A673 (cell line): ENCODE data around the gene ALKBH3. TPM values are rescaled to one million over a fixed set of nuclear protein-coding genes. Genes with fewer than 3 reads are reported as not detected.

Experiments
- BruUV-seq: library from RNA; stranded (reverse); fragments of 400-500 nt; replicated peaks from 2 replicates; lab custom pipeline; 2021; lab: Mats Ljungman, UMichigan
- CTCF ChIA-PET: fragments of 300-600 bp; sonication (Branson Sonifier 250); formaldehyde crosslinking; loops from one replicate; lab custom pipeline; 2022; ENCODE audit warnings: antibody characterized with exemption; lab: Charles Lee
- POLR2A ChIA-PET: fragments of 300-600 bp; sonication (Branson Sonifier 250); formaldehyde crosslinking; loops from one replicate; lab custom pipeline; 2022; ENCODE audit warnings: antibody characterized with exemption; ENCODE audit not compliant: low non-redundant PET; lab: Charles Lee
- DNase-seq: peaks from one replicate; pipeline ENCODE4 v3.0.0-alpha.2; 2015; ENCODE audit warnings: low spot score
- H3K27ac ChIP-seq: fragments of 200-600 bp; sonication (generic); 2 replicates; pipeline ENCODE4 v1.5.1; 2016; ENCODE audit warnings: mixed run types, low read depth, mild to moderate bottlenecking, mixed read lengths, antibody characterized with exemption, low read length; ENCODE audit not compliant: poor library complexity, severe bottlenecking
- H3K27me3 ChIP-seq: fragments of 200-600 bp; sonication (generic); replicated peaks from 2 replicates; pipeline ENCODE4 v1.6.1; 2017; ENCODE audit warnings: mixed run types, low read depth, mild to moderate bottlenecking, mixed read lengths, antibody characterized with exemption, low read length; ENCODE audit not compliant: insufficient read depth, poor library complexity
- H3K36me3 ChIP-seq: fragments of 200-600 bp; sonication (generic); 2 replicates; pipeline ENCODE4 v1.6.1; 2016; ENCODE audit warnings: mixed run types, mild to moderate bottlenecking, mixed read lengths, antibody characterized with exemption, low read length; ENCODE audit not compliant: insufficient read depth, poor library complexity, severe bottlenecking
- H3K4me1 ChIP-seq: fragments of 200-600 bp; sonication (generic); 2 replicates; pipeline ENCODE4 v1.6.1; 2017; ENCODE audit warnings: mixed run types, mild to moderate bottlenecking, mixed read lengths, antibody characterized with exemption, low read length; ENCODE audit not compliant: insufficient read depth, poor library complexity, severe bottlenecking
- H3K4me3 ChIP-seq: fragments of 200-600 bp; sonication (generic); 2 replicates; pipeline ENCODE4 v1.5.1; 2016; ENCODE audit warnings: low read depth, mixed run types, mild to moderate bottlenecking, mixed read lengths, low read length; ENCODE audit not compliant: poor library complexity, severe bottlenecking
- H3K9me3 ChIP-seq: fragments of 200-600 bp; sonication (generic); 2 replicates; pipeline ENCODE4 v1.6.1; 2016; ENCODE audit warnings: mixed run types, low read depth, mild to moderate bottlenecking, mixed read lengths, antibody characterized with exemption, low read length; ENCODE audit not compliant: poor library complexity, severe bottlenecking
- CTCF ChIP-seq: fragments of 300-800, 200-600 bp; sonication (generic); conservative IDR thresholded peaks from 2 replicates; pipeline ENCODE4 v1.5.1; 2017; ENCODE audit warnings: low read depth, mild to moderate bottlenecking, antibody characterized with exemption, low read length, moderate library complexity, mixed read lengths
- EZH2 ChIP-seq: fragments of 200-600 bp; sonication (generic); IDR thresholded peaks from 2 replicates; pipeline ENCODE4 v1.6.1; 2017; ENCODE audit warnings: borderline replicate concordance, low read depth, mild to moderate bottlenecking, mixed read lengths, antibody characterized with exemption, low read length; ENCODE audit not compliant: poor library complexity, severe bottlenecking
- intact Hi-C: fragments of 100-400 bp; cut with micrococcal nuclease; formaldehyde crosslinking; loops from one replicate; pipeline ENCODE4 v1.10.0; 2022; ENCODE audit not compliant: unreplicated experiment
- total RNA-seq: library from RNA; stranded (reverse); gene quantifications from 2 replicates; pipeline ENCODE4 v1.2.3, GENCODE V29; 2021

ALKBH3 gene
- total RNA-seq, 1 experiment from 2014 or later = 96.6 TPM

DNA sequence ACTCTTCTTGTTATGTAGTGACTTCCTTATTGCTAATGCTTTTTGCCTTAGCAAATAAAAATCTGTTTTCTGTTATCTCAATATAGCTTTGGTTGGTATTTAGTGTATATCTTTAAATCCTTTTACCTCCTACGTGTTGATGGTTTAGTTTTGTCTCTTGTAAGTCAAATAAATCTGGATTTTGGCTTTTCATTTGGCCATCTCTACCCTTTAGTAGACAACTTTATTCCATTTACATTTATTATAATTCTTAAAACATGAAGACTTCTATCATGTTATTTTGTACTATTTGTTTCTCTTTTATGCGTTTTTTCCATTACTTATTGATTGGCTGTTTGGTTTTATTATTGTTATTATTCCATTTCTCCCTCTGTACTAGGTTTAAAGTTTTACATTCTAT is 19.5 kb upstream of the ALKBH3 start:
- CTCF ChIA-PET = no interaction called here
- H3K27me3 ChIP-seq = no peaks in the 10 kb centered on the region
- peaks cover 10% of the 10 kb centered on the region for H3K36me3 ChIP-seq
- DNase-seq = no peak
- H3K9me3 ChIP-seq = peaks cover 6% of the 10 kb centered on the region
- H3K27ac ChIP-seq = no peak overlapping the region
- TF ChIP-seq EZH2 = no peak
- no peak for TF ChIP-seq CTCF
- BruUV-seq = no TSS peak
- intact Hi-C loops = no loop called here
- no peaks in the 10 kb centered on the region for H3K4me1 ChIP-seq
- POLR2A ChIA-PET = no interaction called here
- H3K4me3 ChIP-seq = no peak overlapping the region

DNA sequence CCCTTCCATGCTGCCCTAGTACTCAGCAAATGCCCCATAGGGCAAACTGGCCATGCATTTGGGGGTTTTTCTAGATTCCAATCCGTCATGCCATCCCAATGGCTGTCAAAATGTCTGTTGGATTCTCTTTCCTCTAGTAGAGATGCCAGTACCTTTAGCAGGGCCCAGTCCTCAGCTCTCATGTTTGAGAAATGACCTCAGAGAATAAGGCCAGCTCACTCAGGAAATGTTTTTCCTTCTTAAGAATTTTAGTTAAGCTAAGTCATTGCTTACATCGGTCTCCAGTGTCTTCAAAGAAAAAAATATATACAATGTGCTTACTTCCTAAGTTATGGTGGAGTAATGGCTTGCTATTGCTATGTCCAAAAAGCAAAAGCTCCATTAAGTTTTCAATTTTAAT is 14.1 kb upstream of the ALKBH3 start:
- TF ChIP-seq CTCF = no peak
- TF ChIP-seq EZH2 = no peak
- intact Hi-C loops = no loop called here
- DNase-seq = no peak
- Histone ChIP-seq H3K4me1 (no peaks in the 10 kb centered on the region), H3K27me3 (peaks cover 9% of the 10 kb centered on the region), H3K4me3 (no peak overlapping the region), H3K27ac (no peak overlapping the region), H3K36me3 (no peaks in the 10 kb centered on the region), H3K9me3 (no peaks in the 10 kb centered on the region)
- ChIA-PET POLR2A (no interaction called here), CTCF (interaction anchor here (0.7 kb wide), 1 partner anchor 149 kb away, joined by 7 read pairs; no protein-coding TSS in a partner anchor)
- no TSS peak for BruUV-seq

DNA sequence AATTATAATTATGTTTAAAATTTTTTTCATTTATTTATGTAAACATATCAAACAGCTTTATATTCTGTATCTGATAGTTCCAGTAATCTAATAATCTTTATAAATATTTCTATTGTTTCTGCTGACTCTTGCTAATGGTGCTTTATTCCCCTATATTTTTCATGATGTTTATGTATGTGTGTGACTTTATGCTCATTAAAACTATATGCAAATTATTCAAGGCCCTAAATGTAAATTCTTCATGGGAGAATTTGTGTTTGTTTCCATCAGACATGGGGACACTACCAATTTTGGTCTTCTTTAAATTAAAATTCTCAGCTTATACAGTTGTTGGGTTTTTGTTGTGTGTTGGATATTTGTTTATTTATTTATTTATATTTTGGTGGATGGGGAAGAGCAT is 13.7 kb upstream of the ALKBH3 start:
- Histone ChIP-seq H3K27me3 (peaks cover 13% of the 10 kb centered on the region), H3K4me3 (no peak overlapping the region), H3K27ac (no peak overlapping the region), H3K4me1 (no peaks in the 10 kb centered on the region), H3K36me3 (no peaks in the 10 kb centered on the region), H3K9me3 (no peaks in the 10 kb centered on the region)
- no TSS peak for BruUV-seq
- ChIA-PET CTCF (interaction anchor here (0.7 kb wide), 1 partner anchor 149 kb away, joined by 7 read pairs; no protein-coding TSS in a partner anchor), POLR2A (no interaction called here)
- DNase-seq = no peak
- TF ChIP-seq EZH2 = no peak
- no peak for TF ChIP-seq CTCF
- intact Hi-C loops = no loop called here
